Mucosa of stomach (tissue), 1 donor: ENCODE data around the gene PPP1R3G.

Source experiments
- H3K27me3 ChIP-seq: one replicate; pipeline ENCODE4 v1.7.0; 2013; ENCODE audit warnings: mild to moderate bottlenecking, low read length; ENCODE audit not compliant: control insufficient read depth, insufficient read depth
- H3K36me3 ChIP-seq: one replicate; pipeline ENCODE4 v1.7.0; 2013; ENCODE audit warnings: low read length; ENCODE audit not compliant: control insufficient read depth, insufficient read depth
- H3K4me1 ChIP-seq: one replicate; pipeline ENCODE4 v1.7.0; 2013; ENCODE audit warnings: mild to moderate bottlenecking, low read length; ENCODE audit not compliant: control insufficient read depth, insufficient read depth
- H3K4me3 ChIP-seq: one replicate; pipeline ENCODE4 v1.7.0; 2013; ENCODE audit warnings: low read length
- H3K9ac ChIP-seq: one replicate; pipeline ENCODE4 v1.7.0; 2013; ENCODE audit warnings: mild to moderate bottlenecking, low read length, moderate library complexity
- H3K9me3 ChIP-seq: one replicate; pipeline ENCODE4 v1.7.0; 2013; ENCODE audit warnings: mild to moderate bottlenecking, low read length, moderate library complexity; ENCODE audit not compliant: control insufficient read depth
- donor health status: Pancreatic carcinoma.

Gene PPP1R3G

DNA sequence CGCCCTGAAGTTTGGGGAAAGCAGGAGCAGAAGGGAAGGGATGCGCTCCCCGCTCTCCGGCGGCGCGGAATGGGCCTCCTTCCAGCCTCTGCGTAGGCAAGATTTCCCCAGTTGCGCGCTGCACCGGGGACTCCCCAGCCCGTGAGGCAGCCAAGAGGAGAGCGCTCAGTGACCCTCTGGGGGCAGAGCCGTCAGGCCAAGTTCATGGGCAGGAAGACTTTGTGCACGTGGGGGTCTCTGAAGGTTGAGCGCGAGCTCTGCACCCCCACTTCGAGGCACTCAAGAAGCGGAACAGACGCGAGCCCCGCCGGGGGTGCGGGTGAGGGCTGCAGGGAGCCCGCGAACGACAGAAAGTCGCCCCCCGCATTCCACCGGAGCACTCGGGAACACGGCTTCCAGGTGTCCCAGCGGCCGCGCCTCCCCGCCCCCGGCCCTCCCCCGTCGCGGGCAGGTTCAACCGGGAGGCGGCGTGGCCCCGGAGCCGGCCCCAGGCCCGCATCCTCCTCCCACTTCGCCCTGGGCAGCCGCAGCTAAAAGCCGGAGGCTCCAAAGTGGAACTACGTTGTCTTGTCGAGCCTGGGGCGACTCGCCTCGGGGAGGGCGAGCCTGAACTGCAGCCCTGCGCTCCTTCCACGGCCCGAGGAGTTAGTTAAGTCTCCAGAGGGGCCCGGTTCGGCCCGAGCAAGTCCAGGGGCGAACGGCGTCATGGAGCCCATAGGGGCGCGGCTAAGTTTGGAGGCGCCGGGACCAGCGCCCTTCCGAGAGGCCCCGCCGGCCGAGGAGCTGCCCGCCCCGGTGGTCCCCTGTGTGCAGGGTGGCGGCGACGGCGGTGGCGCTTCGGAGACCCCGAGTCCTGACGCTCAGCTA is at the start of gene PPP1R3G:
PPP1R3G (plus strand) TSS at position 561 of the 867 bp plus-strand sequence; CDS start at position 706, 145 bp downstream.
- Histone ChIP-seq H3K27me3 (peaks cover 43% of the 10 kb centered on the region), H3K4me3 (peak within 1 kb of the TSS; percentile 50), H3K36me3 (no peaks in the 10 kb centered on the region), H3K4me1 (peaks cover 9% of the 10 kb centered on the region), H3K9ac (peak within 1 kb of the TSS; percentile 59), H3K9me3 (no peaks in the 10 kb centered on the region)

DNA sequence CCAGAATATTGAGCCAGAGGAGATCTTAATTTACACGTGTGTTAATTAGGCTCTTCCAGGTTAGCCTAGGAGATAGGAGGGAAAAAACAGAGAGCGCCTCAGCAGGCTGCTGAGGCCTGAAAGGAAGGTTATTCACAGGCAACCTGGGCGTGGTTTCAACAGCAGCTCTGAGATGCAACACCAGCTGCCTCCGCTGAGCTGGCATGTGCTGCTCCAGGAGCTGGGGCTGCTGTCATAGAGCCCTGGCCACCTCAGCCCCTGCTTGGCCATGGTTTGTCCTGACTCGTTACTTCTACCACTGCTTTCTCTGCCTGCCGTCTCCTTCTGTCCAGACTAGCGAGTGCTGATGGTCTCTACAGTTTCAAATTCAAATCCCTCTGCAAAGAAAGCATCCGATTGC is 48.9 kb upstream of the PPP1R3G start:
- Histone ChIP-seq H3K27me3 (no peaks in the 10 kb centered on the region), H3K4me1 (no peaks in the 10 kb centered on the region), H3K9me3 (no peaks in the 10 kb centered on the region), H3K9ac (no peak overlapping the region), H3K36me3 (no peaks in the 10 kb centered on the region), H3K4me3 (no peak overlapping the region)

DNA sequence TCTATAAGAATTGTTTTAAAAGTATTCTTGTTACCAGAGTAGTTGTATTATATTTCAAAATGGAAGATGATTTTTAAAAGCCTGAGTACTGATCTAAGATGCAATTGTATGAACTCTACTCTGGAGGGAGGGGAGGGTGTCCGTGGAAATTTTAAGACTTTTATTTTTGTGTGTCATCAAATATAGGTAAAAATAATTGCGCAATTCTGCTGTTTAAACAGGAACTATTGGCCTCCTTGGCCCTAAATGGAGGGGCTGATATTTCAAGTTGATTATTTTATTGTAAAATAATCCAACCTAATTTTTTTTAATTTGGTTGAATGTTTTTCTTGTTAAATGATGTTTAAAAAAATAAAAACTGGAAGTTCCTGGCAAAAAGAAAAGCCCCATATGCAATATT is 43.2 kb upstream of the PPP1R3G start:
- H3K36me3 ChIP-seq: no peaks in the 10 kb centered on the region
- no peaks in the 10 kb centered on the region for H3K4me1 ChIP-seq
- H3K4me3 ChIP-seq: no peak overlapping the region
- no peaks in the 10 kb centered on the region for H3K27me3 ChIP-seq
- no peak overlapping the region for H3K9ac ChIP-seq
- H3K9me3 ChIP-seq: no peaks in the 10 kb centered on the region

DNA sequence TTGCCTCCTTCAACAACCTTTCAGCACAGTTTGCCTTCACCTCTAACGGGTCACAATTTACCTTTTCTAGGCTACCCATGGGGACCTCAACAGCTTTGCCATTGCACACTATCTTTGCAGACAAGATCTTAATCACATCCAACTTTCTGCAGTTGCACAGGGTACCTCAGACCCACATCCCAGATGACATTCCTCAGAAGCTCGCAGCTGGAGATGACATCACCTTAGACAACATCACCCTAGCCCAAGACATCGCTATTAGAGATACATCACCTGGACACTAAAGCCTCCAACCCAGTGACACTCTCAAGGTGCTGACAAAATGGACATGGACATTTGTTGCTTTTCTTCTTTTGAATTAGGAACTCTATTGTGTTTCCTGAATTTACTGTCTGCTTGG is 42.7 kb upstream of the PPP1R3G start:
- Histone ChIP-seq H3K4me3 (no peak overlapping the region), H3K9me3 (no peaks in the 10 kb centered on the region), H3K36me3 (no peaks in the 10 kb centered on the region), H3K27me3 (no peaks in the 10 kb centered on the region), H3K4me1 (no peaks in the 10 kb centered on the region), H3K9ac (no peak overlapping the region)

DNA sequence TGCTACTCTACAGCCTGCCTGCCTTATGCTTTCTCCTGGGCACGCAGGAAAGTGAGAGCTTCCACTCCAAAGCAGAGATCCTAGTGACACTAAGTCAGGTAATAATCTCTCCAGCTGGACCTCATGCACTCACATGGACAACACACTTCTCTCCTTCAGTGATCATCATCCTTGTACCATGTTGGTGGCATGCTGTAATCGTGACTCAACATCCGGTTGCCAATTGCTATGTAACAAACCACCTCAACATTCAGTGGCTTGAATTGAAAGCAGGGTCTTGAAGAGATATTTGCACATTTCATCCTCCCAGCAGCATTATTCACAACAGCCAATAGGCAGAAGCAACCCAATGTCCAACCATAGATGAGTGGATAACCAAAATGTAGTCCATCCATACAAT is 40.3 kb upstream of the PPP1R3G start:
- Histone ChIP-seq H3K27me3 (no peaks in the 10 kb centered on the region), H3K36me3 (no peaks in the 10 kb centered on the region), H3K4me1 (no peaks in the 10 kb centered on the region), H3K4me3 (no peak overlapping the region), H3K9ac (no peak overlapping the region), H3K9me3 (no peaks in the 10 kb centered on the region)

DNA sequence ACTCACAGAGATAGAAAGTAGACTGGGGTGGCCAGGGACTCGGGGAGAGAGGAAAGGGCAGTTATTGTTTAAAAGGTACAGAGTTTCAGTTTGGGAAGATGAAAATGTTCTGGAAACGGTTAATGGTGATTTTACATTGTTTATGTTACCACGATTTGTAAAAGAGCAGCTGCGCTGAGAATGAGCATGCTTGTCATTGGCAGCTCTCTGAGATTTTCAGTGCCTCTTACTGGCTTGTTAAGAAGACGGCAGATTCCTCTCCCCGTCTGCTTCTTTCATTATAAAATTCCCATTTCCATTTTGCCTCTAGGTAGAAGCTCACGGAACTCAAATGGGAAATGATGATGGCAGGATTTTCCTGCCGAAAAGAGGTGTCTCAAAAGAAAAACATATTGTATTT is 39.7 kb upstream of the PPP1R3G start:
- no peaks in the 10 kb centered on the region for H3K4me1 ChIP-seq
- H3K27me3 ChIP-seq: no peaks in the 10 kb centered on the region
- no peaks in the 10 kb centered on the region for H3K36me3 ChIP-seq
- H3K9ac ChIP-seq: no peak overlapping the region
- no peak overlapping the region for H3K4me3 ChIP-seq
- H3K9me3 ChIP-seq: no peaks in the 10 kb centered on the region

DNA sequence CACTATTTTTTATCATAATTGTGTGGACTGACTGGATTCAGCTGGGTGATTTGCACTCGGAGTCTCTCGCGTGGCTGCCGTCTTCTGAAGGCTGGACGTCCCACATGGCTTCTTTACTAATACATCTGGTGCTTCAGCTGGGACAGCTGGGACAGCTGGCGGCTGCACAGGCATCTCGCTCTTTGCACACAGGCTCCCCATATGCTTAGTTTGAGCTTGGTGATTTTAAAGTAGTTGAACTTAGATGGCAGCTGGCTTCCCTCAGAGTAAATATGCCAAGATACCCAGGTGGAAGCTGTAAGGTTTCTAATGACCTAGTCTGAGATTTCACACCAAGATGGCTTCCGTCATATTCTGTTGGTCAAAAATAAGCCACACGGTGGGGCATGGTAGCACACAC is 38.7 kb upstream of the PPP1R3G start:
- H3K4me3 ChIP-seq: no peak overlapping the region
- no peaks in the 10 kb centered on the region for H3K9me3 ChIP-seq

DNA sequence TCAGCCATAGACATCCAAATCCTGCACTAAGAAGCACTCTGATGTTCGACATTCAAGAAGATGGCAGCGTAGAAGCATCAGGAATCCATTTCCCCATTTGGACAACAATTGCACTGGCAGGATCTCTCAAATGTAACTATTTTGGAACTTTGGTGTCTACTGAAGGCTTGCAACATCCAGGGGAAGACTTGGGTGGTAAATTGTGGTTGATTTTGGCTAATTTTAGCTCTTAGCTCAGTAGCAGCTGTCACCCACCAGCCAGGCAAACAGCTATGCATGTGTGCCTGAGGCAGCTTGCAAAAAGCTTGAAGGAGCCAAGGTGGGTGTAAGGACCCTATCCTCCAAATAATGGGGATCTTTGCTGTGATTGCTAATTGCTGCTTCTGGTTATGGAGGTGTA is 35.1 kb upstream of the PPP1R3G start:
- H3K9ac ChIP-seq: no peak overlapping the region
- H3K4me3 ChIP-seq: no peak overlapping the region
- H3K27me3 ChIP-seq: no peaks in the 10 kb centered on the region
- no peaks in the 10 kb centered on the region for H3K4me1 ChIP-seq
- no peaks in the 10 kb centered on the region for H3K9me3 ChIP-seq
- no peaks in the 10 kb centered on the region for H3K36me3 ChIP-seq

More for the DNA sequence above, 38.7 kb upstream of the PPP1R3G start:
- Histone ChIP-seq H3K27me3 (no peaks in the 10 kb centered on the region), H3K4me1 (no peaks in the 10 kb centered on the region), H3K9ac (no peak overlapping the region), H3K36me3 (no peaks in the 10 kb centered on the region)

DNA sequence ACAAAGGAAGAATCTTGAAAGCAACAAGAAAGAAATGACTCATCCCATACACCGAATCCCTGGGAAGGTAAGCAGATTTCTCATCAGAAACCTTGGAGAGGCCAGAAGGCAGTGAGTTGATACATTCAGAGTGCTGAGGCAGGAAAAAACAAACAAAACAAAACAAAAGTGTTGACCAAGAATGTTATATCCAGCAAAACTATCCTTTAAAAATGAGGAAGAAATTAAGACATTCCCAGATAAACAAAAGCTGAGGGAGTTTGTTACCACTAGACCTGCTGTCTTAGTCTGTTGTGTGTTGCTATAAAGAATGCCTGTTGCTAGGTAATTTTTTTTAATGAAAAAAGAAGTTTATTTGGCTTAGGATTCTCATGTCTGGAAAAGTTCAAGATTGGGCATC is 33.7 kb upstream of the PPP1R3G start:
- no peak overlapping the region for H3K9ac ChIP-seq
- no peaks in the 10 kb centered on the region for H3K27me3 ChIP-seq
- no peak overlapping the region for H3K4me3 ChIP-seq
- no peaks in the 10 kb centered on the region for H3K36me3 ChIP-seq
- H3K9me3 ChIP-seq: no peaks in the 10 kb centered on the region
- no peaks in the 10 kb centered on the region for H3K4me1 ChIP-seq

DNA sequence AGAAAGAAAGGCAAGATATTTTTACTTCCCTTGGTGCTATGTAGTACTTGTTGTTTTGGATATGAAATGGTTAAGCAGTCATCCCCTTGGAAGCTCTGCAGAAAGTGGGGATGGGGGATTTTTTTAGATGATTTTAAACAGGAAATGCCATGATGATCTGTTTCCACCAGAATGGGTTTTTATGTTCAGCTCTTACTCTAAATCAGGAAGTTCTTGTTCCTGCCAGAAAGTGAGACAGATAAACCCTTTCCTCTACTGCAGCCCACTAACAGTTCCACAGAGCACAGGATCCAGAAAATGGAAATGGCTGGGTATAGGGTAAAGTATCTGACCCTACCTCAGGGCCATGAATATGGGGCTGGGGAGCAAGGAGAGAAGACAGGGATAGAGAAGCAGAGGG is 32.1 kb upstream of the PPP1R3G start:
- Histone ChIP-seq H3K9me3 (no peaks in the 10 kb centered on the region), H3K9ac (no peak overlapping the region), H3K36me3 (no peaks in the 10 kb centered on the region), H3K4me1 (no peaks in the 10 kb centered on the region), H3K27me3 (no peaks in the 10 kb centered on the region), H3K4me3 (no peak overlapping the region)

DNA sequence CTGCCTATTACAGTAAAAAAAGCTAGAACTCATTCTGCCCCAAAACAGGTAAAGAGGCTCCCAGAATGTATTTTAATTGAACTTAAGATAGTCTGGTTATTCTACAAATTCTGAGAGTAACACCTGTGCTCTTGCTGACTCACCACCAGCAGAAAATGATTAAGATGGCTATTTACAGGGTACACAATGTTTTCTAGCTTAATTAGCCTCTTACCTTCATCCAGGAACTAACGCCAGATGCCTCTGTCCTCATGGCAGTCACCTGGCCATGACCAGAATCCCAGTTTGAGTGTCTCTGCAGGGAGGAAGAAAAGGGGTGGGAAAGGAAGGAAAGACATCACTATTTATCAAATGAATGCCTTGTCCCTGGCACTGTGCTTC is 31.3 kb upstream of the PPP1R3G start:
- H3K9ac ChIP-seq: no peak overlapping the region
- H3K9me3 ChIP-seq: no peaks in the 10 kb centered on the region
- H3K36me3 ChIP-seq: no peaks in the 10 kb centered on the region
- H3K4me1 ChIP-seq: no peaks in the 10 kb centered on the region
- no peak overlapping the region for H3K4me3 ChIP-seq
- H3K27me3 ChIP-seq: no peaks in the 10 kb centered on the region

DNA sequence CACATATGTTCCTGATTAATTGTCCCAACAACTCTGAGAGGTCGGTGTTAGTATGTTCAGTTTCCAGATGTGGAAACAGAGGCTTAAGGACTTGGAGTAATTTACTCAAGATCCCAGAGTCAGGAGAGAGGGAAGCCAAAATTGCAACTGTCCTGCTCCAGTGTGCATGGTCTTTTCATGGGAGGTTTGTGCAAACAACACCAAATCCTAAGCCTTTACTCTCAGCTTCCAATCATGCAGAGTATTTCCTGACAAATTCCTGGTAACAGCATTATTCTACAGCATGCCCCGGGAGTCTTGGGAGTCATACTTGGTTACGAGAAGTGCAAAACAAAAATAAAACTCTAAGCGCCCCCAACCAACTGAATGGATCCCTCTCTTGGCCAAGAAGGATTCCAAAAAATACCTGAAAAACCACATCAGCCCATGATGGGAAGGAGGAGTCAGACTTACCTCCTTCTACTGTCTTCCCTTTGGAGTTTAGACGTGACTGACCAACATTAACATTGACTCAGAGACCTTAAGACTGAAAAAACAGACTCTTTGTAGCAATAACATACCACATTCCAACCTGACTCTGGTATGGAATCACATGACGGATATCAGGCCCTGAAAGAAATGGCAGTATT is 30.8 kb upstream of the PPP1R3G start:
- no peaks in the 10 kb centered on the region for H3K36me3 ChIP-seq
- H3K9me3 ChIP-seq: no peaks in the 10 kb centered on the region
- no peaks in the 10 kb centered on the region for H3K4me1 ChIP-seq
- H3K9ac ChIP-seq: no peak overlapping the region
- H3K4me3 ChIP-seq: no peak overlapping the region
- H3K27me3 ChIP-seq: no peaks in the 10 kb centered on the region
